Neural cell (in vitro differentiated cells): ENCODE results near the gene CDKAL1. TPM values are rescaled to one million over a fixed set of nuclear protein-coding genes. Genes with fewer than 3 reads are reported as not detected.

Experiments used
- H2AFZ ChIP-seq: fragments of 200-600, 300-800 bp; sonication (generic), shearing (Covaris generic); 2 replicates; pipeline ENCODE4 v1.6.0; 2014; ENCODE audit warnings: low read depth, mild to moderate bottlenecking, antibody characterized with exemption, low read length, moderate library complexity
- H3F3A ChIP-seq: fragments of 200-600 bp; shearing (Covaris generic); 2 replicates; pipeline ENCODE4 v1.6.1; 2016; ENCODE audit warnings: mild to moderate bottlenecking, moderate library complexity, mixed read lengths, antibody characterized with exemption, low read length; ENCODE audit not compliant: insufficient read depth, poor library complexity, severe bottlenecking
- H3K27ac ChIP-seq: fragments of 200-600, 300-800 bp; sonication (generic), shearing (Covaris generic); 2 replicates; pipeline ENCODE4 v1.5.1; 2014; ENCODE audit warnings: mild to moderate bottlenecking, low read length, moderate library complexity
- H3K27me3 ChIP-seq: fragments of 300-800, 200-600 bp; sonication (generic), shearing (Covaris generic); 2 replicates; pipeline ENCODE4 v1.6.0; 2014; ENCODE audit warnings: mild to moderate bottlenecking, low read depth, low read length, moderate library complexity; ENCODE audit not compliant: insufficient read depth
- H3K36me3 ChIP-seq: fragments of 300-800, 200-600 bp; sonication (generic), shearing (Covaris generic); 2 replicates; pipeline ENCODE4 v1.5.1; 2014; ENCODE audit warnings: mild to moderate bottlenecking, antibody characterized with exemption, low read length, moderate library complexity; ENCODE audit not compliant: insufficient read depth
- H3K4me2 ChIP-seq: fragments of 300-800, 200-600 bp; sonication (generic), shearing (Covaris generic); 2 replicates; pipeline ENCODE4 v1.6.0; 2014; ENCODE audit warnings: mild to moderate bottlenecking, low read length
- H3K4me3 ChIP-seq: fragments of 300-800, 200-600 bp; sonication (generic), shearing (Covaris generic); 2 replicates; pipeline ENCODE4 v1.5.1; 2014; ENCODE audit warnings: mild to moderate bottlenecking, low read length, moderate library complexity
- H3K79me2 ChIP-seq: fragments of 200-600 bp; shearing (Covaris generic); replicated peaks from 2 replicates; pipeline ENCODE4 v1.6.0; 2014; ENCODE audit warnings: mild to moderate bottlenecking, low read length, moderate library complexity; ENCODE audit not compliant: insufficient read depth
- H3K9ac ChIP-seq: fragments of 300-800, 200-600 bp; sonication (generic), shearing (Covaris generic); 2 replicates; pipeline ENCODE4 v1.6.1; 2016; ENCODE audit warnings: mild to moderate bottlenecking, low read length, mixed read lengths
- H3K9me2 ChIP-seq: fragments of 200-600 bp; shearing (Covaris generic); 2 replicates; pipeline ENCODE4 v1.6.1; 2016; ENCODE audit warnings: mild to moderate bottlenecking, low read length, mixed read lengths; ENCODE audit not compliant: insufficient read depth
- H3K9me3 ChIP-seq: fragments of 200-600, 300-800 bp; sonication (generic), shearing (Covaris generic); 2 replicates; pipeline ENCODE4 v1.6.1; 2016; ENCODE audit warnings: mild to moderate bottlenecking, mixed run types, low read length, moderate library complexity, mixed read lengths
- H4K20me1 ChIP-seq: fragments of 200-600 bp; shearing (Covaris generic); 2 replicates; pipeline ENCODE4 v1.6.1; 2016; ENCODE audit warnings: mild to moderate bottlenecking, mixed run types; ENCODE audit not compliant: insufficient read depth
- CTCF ChIP-seq: fragments of 450-650 bp; IDR thresholded peaks from 2 replicates; pipeline ENCODE4 v1.5.1; 2014; ENCODE audit warnings: antibody characterized with exemption, mild to moderate bottlenecking, moderate library complexity; ENCODE audit not compliant: poor library complexity, severe bottlenecking
- EP300 ChIP-seq: fragments of 450-650 bp; conservative IDR thresholded peaks from 2 replicates; pipeline ENCODE4 v1.6.1; 2014; ENCODE audit warnings: antibody characterized with exemption, mild to moderate bottlenecking, moderate library complexity; ENCODE audit not compliant: poor library complexity, severe bottlenecking
- EZH2 ChIP-seq: fragments of 200-600, 300-800 bp; shearing (Covaris generic), sonication (generic); IDR thresholded peaks from 2 replicates; pipeline ENCODE4 v1.6.1; 2014; ENCODE audit warnings: antibody characterized with exemption, low read length, borderline replicate concordance, mild to moderate bottlenecking; ENCODE audit not compliant: insufficient read depth, poor library complexity, severe bottlenecking
- MXI1 ChIP-seq: fragments of 450-650 bp; conservative IDR thresholded peaks from 2 replicates; pipeline ENCODE4 v1.6.1; 2014; ENCODE audit warnings: antibody characterized with exemption, mild to moderate bottlenecking; ENCODE audit not compliant: poor library complexity, severe bottlenecking
- POLR2AphosphoS5 ChIP-seq: IDR thresholded peaks from 2 replicates; pipeline ENCODE4 v1.6.1; 2012
- RAD21 ChIP-seq: fragments of 450-650 bp; conservative IDR thresholded peaks from 2 replicates; pipeline ENCODE4 v1.6.1; 2014; ENCODE audit warnings: antibody characterized with exemption, mild to moderate bottlenecking, moderate library complexity
- SMC3 ChIP-seq: fragments of 450-650 bp; conservative IDR thresholded peaks from 2 replicates; pipeline ENCODE4 v1.6.1; 2014; ENCODE audit warnings: antibody characterized with exemption, mild to moderate bottlenecking, moderate library complexity; ENCODE audit not compliant: poor library complexity
- TAF1 ChIP-seq: IDR thresholded peaks from 2 replicates; pipeline ENCODE4 v1.6.1; 2012; ENCODE audit warnings: low read depth
- polyA plus RNA-seq: library from polyadenylated mRNA; depleted of rRNA; stranded (reverse); fragments of >200 nt; gene quantifications from 2 replicates; pipeline ENCODE4 v1.2.3, GENCODE V29; 2014
- TF ChIP-seq, protein P1 (sequence below): IDR thresholded peaks from 2 replicates; pipeline ENCODE4 v1.6.1; 2012; ENCODE audit warnings: borderline replicate concordance

CDKAL1 gene
- polyA plus RNA-seq, 1 donor from 2014 or later = 10.7 TPM

DNA sequence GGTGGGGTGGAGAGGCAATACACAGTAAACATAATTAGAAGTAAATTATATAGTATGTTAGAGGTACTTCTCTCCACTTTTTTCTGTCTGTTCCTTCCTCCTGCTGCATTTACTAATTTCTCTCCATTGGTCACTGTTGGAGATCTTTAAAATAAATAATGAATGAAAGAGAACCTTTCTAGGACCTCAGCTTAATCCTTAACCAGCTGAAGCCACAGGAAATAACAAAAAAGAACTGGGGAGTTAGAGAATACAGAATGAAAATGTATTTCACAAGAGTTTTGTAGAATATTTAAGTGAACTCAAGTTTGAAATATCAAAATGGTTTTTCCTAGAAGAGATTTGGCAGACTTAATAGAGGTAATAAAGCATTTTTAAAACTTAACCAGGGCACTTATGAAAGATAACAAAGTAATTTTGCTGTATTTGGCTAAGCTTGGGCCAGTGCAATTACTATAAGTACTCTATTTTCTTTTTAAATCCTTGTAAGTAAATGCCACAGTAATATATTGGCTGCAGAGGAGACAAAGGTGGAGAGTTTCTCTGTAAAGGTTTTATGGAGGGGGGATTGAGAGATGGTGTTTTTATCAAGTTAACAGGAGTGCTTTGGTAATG lies 405.0 kb downstream of the CDKAL1 start:
- no peaks in the 10 kb centered on the region for H3K9me2 ChIP-seq
- H2AFZ ChIP-seq = no peak overlapping the region
- H3K4me2 ChIP-seq = no peak overlapping the region
- no peaks in the 10 kb centered on the region for H3K36me3 ChIP-seq
- no peaks in the 10 kb centered on the region for H3K27me3 ChIP-seq
- no peaks in the 10 kb centered on the region for H4K20me1 ChIP-seq
- no peak overlapping the region for H3K27ac ChIP-seq
- no peak overlapping the region for H3K4me3 ChIP-seq
- no peaks in the 10 kb centered on the region for H3K9me3 ChIP-seq
- no peaks in the 10 kb centered on the region for H3K79me2 ChIP-seq
- H3K9ac ChIP-seq = no peak overlapping the region
- no peaks in the 10 kb centered on the region for H3F3A ChIP-seq
- TF ChIP-seq EZH2 = no peak
- TF ChIP-seq POLR2AphosphoS5 = no peak
- no peak for TF ChIP-seq CTCF
- no peak for TF ChIP-seq TAF1
- TF ChIP-seq, protein P1, sequence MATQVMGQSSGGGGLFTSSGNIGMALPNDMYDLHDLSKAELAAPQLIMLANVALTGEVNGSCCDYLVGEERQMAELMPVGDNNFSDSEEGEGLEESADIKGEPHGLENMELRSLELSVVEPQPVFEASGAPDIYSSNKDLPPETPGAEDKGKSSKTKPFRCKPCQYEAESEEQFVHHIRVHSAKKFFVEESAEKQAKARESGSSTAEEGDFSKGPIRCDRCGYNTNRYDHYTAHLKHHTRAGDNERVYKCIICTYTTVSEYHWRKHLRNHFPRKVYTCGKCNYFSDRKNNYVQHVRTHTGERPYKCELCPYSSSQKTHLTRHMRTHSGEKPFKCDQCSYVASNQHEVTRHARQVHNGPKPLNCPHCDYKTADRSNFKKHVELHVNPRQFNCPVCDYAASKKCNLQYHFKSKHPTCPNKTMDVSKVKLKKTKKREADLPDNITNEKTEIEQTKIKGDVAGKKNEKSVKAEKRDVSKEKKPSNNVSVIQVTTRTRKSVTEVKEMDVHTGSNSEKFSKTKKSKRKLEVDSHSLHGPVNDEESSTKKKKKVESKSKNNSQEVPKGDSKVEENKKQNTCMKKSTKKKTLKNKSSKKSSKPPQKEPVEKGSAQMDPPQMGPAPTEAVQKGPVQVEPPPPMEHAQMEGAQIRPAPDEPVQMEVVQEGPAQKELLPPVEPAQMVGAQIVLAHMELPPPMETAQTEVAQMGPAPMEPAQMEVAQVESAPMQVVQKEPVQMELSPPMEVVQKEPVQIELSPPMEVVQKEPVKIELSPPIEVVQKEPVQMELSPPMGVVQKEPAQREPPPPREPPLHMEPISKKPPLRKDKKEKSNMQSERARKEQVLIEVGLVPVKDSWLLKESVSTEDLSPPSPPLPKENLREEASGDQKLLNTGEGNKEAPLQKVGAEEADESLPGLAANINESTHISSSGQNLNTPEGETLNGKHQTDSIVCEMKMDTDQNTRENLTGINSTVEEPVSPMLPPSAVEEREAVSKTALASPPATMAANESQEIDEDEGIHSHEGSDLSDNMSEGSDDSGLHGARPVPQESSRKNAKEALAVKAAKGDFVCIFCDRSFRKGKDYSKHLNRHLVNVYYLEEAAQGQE = no peak
- no peak for TF ChIP-seq SMC3
- no peak for TF ChIP-seq MXI1
- no peak for TF ChIP-seq RAD21
- no peak for TF ChIP-seq EP300

GRCh38 chr6:20943040-20943627 lies 408.9 kb downstream of the CDKAL1 start:
- no peaks in the 10 kb centered on the region for H4K20me1 ChIP-seq
- H3K9me2 ChIP-seq = no peaks in the 10 kb centered on the region
- H3K9me3 ChIP-seq = no peaks in the 10 kb centered on the region
- TF ChIP-seq SMC3 (no peak), EP300 (no peak), RAD21 (no peak), TAF1 (no peak), CTCF (no peak), POLR2AphosphoS5 (no peak), MXI1 (no peak), EZH2 (no peak)
- TF ChIP-seq, protein P1 = no peak
- H3K27me3 ChIP-seq = no peaks in the 10 kb centered on the region
- no peak overlapping the region for H2AFZ ChIP-seq
- no peaks in the 10 kb centered on the region for H3K79me2 ChIP-seq
- no peak overlapping the region for H3K4me2 ChIP-seq
- no peak overlapping the region for H3K27ac ChIP-seq
- no peak overlapping the region for H3K4me3 ChIP-seq
- H3K36me3 ChIP-seq = no peaks in the 10 kb centered on the region
- H3K9ac ChIP-seq = no peak overlapping the region
- no peaks in the 10 kb centered on the region for H3F3A ChIP-seq
